HG03064 (cell line): ENCODE results near the gene ABTB2.

Experiments used
- ATAC-seq: cut with Tn5 transposase; IDR thresholded peaks from one replicate; pipeline ENCODE4 v1.9.1; 2021; ENCODE audit warnings: low read depth; ENCODE audit not compliant: unreplicated experiment

Gene ABTB2

GRCh38 chr11:34317666-34318065, 40.1 kb downstream of the ABTB2 start:
- ATAC-seq, result no peak

GRCh38 chr11:34317036-34317360, 40.8 kb downstream of the ABTB2 start:
- no peak for ATAC-seq

- ATAC-seq, result no peak
These were observed 41.3 kb downstream of the ABTB2 start for GRCh38 chr11:34316347-34317035.

GRCh38 chr11:34315394-34315793, 42.4 kb downstream of the ABTB2 start:
- ATAC-seq, result no peak

- ATAC-seq, result no peak
These were observed 42.9 kb downstream of the ABTB2 start for GRCh38 chr11:34314936-34315335.

GRCh38 chr11:34314176-34314575, 43.6 kb downstream of the ABTB2 start:
- ATAC-seq, result no peak

- ATAC-seq, result peak; percentile 89
These were observed 44.7 kb downstream of the ABTB2 start for GRCh38 chr11:34313099-34313517.

- ATAC-seq, result no peak
These were observed 46.7 kb downstream of the ABTB2 start for GRCh38 chr11:34311126-34311525.

- no peak for ATAC-seq
These were observed 47.8 kb downstream of the ABTB2 start for GRCh38 chr11:34309965-34310364.

- no peak for ATAC-seq
These were observed 48.8 kb downstream of the ABTB2 start for GRCh38 chr11:34308913-34309585.

GRCh38 chr11:34308049-34308912, 49.5 kb downstream of the ABTB2 start:
- ATAC-seq, result no peak

GRCh38 chr11:34305780-34306179, 52.0 kb downstream of the ABTB2 start:
- no peak for ATAC-seq

- ATAC-seq, result no peak
These were observed 52.6 kb downstream of the ABTB2 start for GRCh38 chr11:34305193-34305592.

- ATAC-seq, result no peak
These were observed 54.7 kb downstream of the ABTB2 start for GRCh38 chr11:34303028-34303570.

GRCh38 chr11:34302046-34302921, 55.5 kb downstream of the ABTB2 start:
- ATAC-seq, result peak; percentile 61

- no peak for ATAC-seq
These were observed 56.9 kb downstream of the ABTB2 start for GRCh38 chr11:34300926-34301295.

GRCh38 chr11:34300026-34300925, 57.5 kb downstream of the ABTB2 start:
- no peak for ATAC-seq

GRCh38 chr11:34299284-34299972, 58.4 kb downstream of the ABTB2 start:
- ATAC-seq, result no peak

GRCh38 chr11:34298871-34299270, 58.9 kb downstream of the ABTB2 start:
- ATAC-seq, result no peak
